Panc1 (cell line): ENCODE results near the gene DLL3. TPM values are rescaled to one million over a fixed set of nuclear protein-coding genes. Genes with fewer than 3 reads are reported as not detected.
A peak's percentile ranks its signal among the peaks of the same experiment; 100 is the strongest.

ENCODE experiments used
- ATAC-seq: fragments of 200-7000 bp; cut with Tn5 transposase; 2 replicates; pipeline ENCODE4 v1.9.1; 2020; ENCODE audit warnings: mild to moderate bottlenecking, moderate library complexity
- BruUV-seq: library from RNA; stranded (reverse); fragments of 400-500 nt; replicated peaks from 2 replicates; lab custom pipeline; 2021; lab: Mats Ljungman, UMichigan
- CTCF ChIA-PET: fragments of 300-600 bp; sonication (Branson Sonifier 250); formaldehyde crosslinking; loops from one replicate; lab custom pipeline; 2022; ENCODE audit warnings: antibody characterized with exemption; lab: Charles Lee
- POLR2A ChIA-PET: fragments of 300-600 bp; sonication (Branson Sonifier 250); formaldehyde crosslinking; loops from one replicate; lab custom pipeline; 2022; ENCODE audit warnings: antibody characterized with exemption; lab: Charles Lee
- DNase-seq: peaks from one replicate; pipeline ENCODE4 v3.0.0-alpha.2; 2010; ENCODE audit warnings: low read depth, low spot score
- H3K27ac ChIP-seq: 2 replicates; pipeline ENCODE4 v1.5.1; 2011; ENCODE audit warnings: mild to moderate bottlenecking, low read length, inconsistent platforms
- H3K27me3 ChIP-seq: fragments of 200-500 bp; sonication (Bioruptor generic); 2 replicates; pipeline ENCODE4 v1.6.0; 2014; ENCODE audit warnings: low read length, inconsistent platforms; ENCODE audit not compliant: control insufficient read depth, insufficient read depth
- H3K36me3 ChIP-seq: fragments of 200-500 bp; sonication (Bioruptor generic); 2 replicates; pipeline ENCODE4 v1.5.1; 2014; ENCODE audit warnings: inconsistent platforms, mild to moderate bottlenecking, low read length, moderate library complexity; ENCODE audit not compliant: control insufficient read depth, insufficient read depth
- H3K4me1 ChIP-seq: 2 replicates; pipeline ENCODE4 v1.5.1; 2011; ENCODE audit warnings: inconsistent platforms, mild to moderate bottlenecking, low read length, moderate library complexity; ENCODE audit not compliant: control insufficient read depth, insufficient read depth
- H3K4me3 ChIP-seq, 2 experiments: 2 replicates each; pipeline ENCODE4 v1.5.1; 2011 to 2012; ENCODE audit warnings: low read depth in 2 of 2, low read length in 2 of 2, mild to moderate bottlenecking in 2 of 2, inconsistent platforms in 1 of 2, moderate library complexity in 1 of 2
- H3K9me3 ChIP-seq: fragments of 200-500 bp; sonication (Bioruptor generic); 2 replicates; pipeline ENCODE4 v1.5.1; 2014; ENCODE audit warnings: low read depth, mild to moderate bottlenecking, inconsistent platforms, low read length, moderate library complexity; ENCODE audit not compliant: control insufficient read depth, insufficient read depth
- POLR2AphosphoS5 ChIP-seq: IDR thresholded peaks from 2 replicates; pipeline ENCODE4 v1.6.1; 2012; ENCODE audit warnings: mild to moderate bottlenecking, low read depth, low read length, moderate library complexity
- SIN3A ChIP-seq: IDR thresholded peaks from 2 replicates; pipeline ENCODE4 v1.6.1; 2012; ENCODE audit warnings: low read depth, mild to moderate bottlenecking, low read length, moderate library complexity, borderline replicate concordance; ENCODE audit not compliant: insufficient read depth
- TCF7L2 ChIP-seq: IDR thresholded peaks from 2 replicates; pipeline ENCODE4 v1.6.1; 2011; ENCODE audit warnings: mild to moderate bottlenecking, low read depth, low read length, inconsistent platforms
- in situ Hi-C: cut with HindIII; loops from 2 replicates; pipeline ENCODE4 v1.10.0; 2016; ENCODE audit warnings: low sequenced_read_pairs, low pct_unique_long_range_greater_than_20kb
- intact Hi-C: fragments of 100-400 bp; cut with micrococcal nuclease; formaldehyde crosslinking; loops from one replicate; pipeline ENCODE4 v1.10.0; 2022; ENCODE audit not compliant: unreplicated experiment
- total RNA-seq: library from RNA; stranded (reverse); gene quantifications from one replicate; pipeline ENCODE4 v1.2.1, GENCODE V29; 2021; ENCODE audit not compliant: unreplicated experiment
- TF ChIP-seq, protein P1 (sequence below): fragments of 450-650 bp; IDR thresholded peaks from 2 replicates; pipeline ENCODE4 v1.5.1; 2017; ENCODE audit warnings: mild to moderate bottlenecking
- TF ChIP-seq, protein P2 (sequence below), 2 experiments: IDR thresholded peaks; 2 replicates each; pipeline ENCODE4 v1.6.1; 2011 to 2012; ENCODE audit warnings: low read depth in 2 of 2, control low read depth in 1 of 2, low read length in 1 of 2, mild to moderate bottlenecking in 1 of 2, moderate library complexity in 1 of 2; ENCODE audit not compliant: insufficient read depth in 1 of 2

DLL3 gene
- total RNA-seq, 1 experiment from 2014 or later, result 76.9 TPM

DNA sequence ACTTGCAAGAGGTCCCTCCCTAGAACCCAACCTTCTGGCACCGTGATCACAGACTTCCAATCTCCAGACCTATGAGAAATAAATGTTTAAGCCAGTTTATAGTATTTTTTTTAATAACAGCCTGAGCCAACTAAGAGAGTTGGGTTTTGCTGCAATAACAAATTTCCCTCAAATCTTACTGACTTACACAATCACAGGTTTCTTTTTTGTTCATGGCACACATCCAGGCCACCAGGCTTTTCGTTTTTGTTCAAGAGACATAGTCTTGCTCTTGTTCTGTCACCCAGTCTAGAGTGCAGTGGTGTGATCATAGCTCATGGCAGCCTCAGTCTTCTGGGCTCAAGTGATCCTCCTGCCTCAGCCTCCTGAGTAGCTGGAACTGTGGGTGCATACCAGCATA, 14.2 kb downstream of the DLL3 start:
- H3K27me3 ChIP-seq, result peaks cover 23% of the 10 kb centered on the region

DNA sequence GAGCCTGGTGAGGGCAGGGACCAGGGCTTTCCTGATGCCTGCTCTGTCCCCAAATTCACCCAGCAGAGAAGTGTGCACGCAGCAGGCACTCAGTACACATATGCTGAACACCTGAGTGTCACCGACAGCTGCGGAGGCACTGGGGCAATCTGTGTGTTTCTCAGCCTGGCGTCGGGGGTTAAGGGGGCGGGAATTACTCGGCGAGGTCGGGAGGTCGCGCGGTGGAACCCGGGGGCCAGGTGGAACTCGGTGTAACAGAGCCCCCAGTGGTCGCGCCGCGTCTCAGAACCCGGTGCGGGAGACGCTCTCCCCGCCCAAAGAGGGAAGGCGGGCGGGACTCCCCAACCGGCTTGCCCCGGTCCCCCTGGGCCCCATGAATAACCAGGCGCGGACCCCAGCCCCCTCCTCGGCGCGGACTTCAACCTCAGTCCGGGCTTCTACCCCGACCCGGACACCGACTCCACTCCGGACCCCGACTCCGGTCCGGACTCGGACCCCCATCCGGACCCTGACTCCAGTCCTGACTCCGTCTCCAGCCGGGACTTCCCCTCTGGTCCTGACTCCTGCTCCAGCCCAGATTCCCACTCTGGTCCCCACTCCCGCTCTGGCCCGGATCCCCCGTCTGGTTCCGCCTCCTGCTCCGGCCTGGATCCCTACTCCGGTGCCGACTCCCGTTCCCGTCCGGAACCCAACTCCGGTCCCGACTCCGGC, 16.2 kb downstream of the DLL3 start, which contains the start of gene SELENOV:
Gene SELENOV, plus strand, starts transcription at position 300 of the 711 bp plus-strand sequence. Its CDS starts 74 bp downstream, at position 374.
- peak; percentile 56 for ATAC-seq
- TF ChIP-seq, protein P1, sequence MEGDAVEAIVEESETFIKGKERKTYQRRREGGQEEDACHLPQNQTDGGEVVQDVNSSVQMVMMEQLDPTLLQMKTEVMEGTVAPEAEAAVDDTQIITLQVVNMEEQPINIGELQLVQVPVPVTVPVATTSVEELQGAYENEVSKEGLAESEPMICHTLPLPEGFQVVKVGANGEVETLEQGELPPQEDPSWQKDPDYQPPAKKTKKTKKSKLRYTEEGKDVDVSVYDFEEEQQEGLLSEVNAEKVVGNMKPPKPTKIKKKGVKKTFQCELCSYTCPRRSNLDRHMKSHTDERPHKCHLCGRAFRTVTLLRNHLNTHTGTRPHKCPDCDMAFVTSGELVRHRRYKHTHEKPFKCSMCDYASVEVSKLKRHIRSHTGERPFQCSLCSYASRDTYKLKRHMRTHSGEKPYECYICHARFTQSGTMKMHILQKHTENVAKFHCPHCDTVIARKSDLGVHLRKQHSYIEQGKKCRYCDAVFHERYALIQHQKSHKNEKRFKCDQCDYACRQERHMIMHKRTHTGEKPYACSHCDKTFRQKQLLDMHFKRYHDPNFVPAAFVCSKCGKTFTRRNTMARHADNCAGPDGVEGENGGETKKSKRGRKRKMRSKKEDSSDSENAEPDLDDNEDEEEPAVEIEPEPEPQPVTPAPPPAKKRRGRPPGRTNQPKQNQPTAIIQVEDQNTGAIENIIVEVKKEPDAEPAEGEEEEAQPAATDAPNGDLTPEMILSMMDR, result no peak
- TF ChIP-seq POLR2AphosphoS5, result no peak
- TF ChIP-seq, protein P2, sequence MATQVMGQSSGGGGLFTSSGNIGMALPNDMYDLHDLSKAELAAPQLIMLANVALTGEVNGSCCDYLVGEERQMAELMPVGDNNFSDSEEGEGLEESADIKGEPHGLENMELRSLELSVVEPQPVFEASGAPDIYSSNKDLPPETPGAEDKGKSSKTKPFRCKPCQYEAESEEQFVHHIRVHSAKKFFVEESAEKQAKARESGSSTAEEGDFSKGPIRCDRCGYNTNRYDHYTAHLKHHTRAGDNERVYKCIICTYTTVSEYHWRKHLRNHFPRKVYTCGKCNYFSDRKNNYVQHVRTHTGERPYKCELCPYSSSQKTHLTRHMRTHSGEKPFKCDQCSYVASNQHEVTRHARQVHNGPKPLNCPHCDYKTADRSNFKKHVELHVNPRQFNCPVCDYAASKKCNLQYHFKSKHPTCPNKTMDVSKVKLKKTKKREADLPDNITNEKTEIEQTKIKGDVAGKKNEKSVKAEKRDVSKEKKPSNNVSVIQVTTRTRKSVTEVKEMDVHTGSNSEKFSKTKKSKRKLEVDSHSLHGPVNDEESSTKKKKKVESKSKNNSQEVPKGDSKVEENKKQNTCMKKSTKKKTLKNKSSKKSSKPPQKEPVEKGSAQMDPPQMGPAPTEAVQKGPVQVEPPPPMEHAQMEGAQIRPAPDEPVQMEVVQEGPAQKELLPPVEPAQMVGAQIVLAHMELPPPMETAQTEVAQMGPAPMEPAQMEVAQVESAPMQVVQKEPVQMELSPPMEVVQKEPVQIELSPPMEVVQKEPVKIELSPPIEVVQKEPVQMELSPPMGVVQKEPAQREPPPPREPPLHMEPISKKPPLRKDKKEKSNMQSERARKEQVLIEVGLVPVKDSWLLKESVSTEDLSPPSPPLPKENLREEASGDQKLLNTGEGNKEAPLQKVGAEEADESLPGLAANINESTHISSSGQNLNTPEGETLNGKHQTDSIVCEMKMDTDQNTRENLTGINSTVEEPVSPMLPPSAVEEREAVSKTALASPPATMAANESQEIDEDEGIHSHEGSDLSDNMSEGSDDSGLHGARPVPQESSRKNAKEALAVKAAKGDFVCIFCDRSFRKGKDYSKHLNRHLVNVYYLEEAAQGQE (IDR thresholded peaks at IDR 0.05; ENCODE audit: insufficient read depth in 1 of 2, low read depth in 2 of 2, low read length in 1 of 2), result no peak
- no peak for TF ChIP-seq TCF7L2
- TF ChIP-seq SIN3A, result no peak
- BruUV-seq, result no TSS peak
- in situ Hi-C loops, result no loop called here
- H3K9me3 ChIP-seq, result no peaks in the 10 kb centered on the region
- H3K27ac ChIP-seq, result peak within 1 kb of the TSS; percentile 5
- intact Hi-C loops, result no loop called here
- no peak for DNase-seq
- POLR2A ChIA-PET, result interaction anchor here (0.5 to 6.2 kb wide), 15 partner anchors 13 to 318 kb away, joined by 3 to 63 read pairs (median 6); partner anchors contain the start of genes DLL3, EID2B, RPS16 and SUPT5H
- peaks cover 26% of the 10 kb centered on the region for H3K4me1 ChIP-seq
- H3K4me3 ChIP-seq, result peak within 1 kb of the TSS; percentile 30 to 55
- peaks cover 23% of the 10 kb centered on the region for H3K27me3 ChIP-seq
- no peaks in the 10 kb centered on the region for H3K36me3 ChIP-seq
- CTCF ChIA-PET, result interaction anchor here (0.6 to 5.9 kb wide), 19 partner anchors 8 to 278 kb away, joined by 3 to 49 read pairs (median 6); partner anchors contain the start of genes DLL3 and EID2B

More for the DNA sequence above, 14.2 kb downstream of the DLL3 start:
- DNase-seq (no peak), ATAC-seq (no peak)
- no peaks in the 10 kb centered on the region for H3K9me3 ChIP-seq
- H3K27ac ChIP-seq, result no peak overlapping the region
- in situ Hi-C loops (no loop called here), intact Hi-C loops (no loop called here)
- TF ChIP-seq, protein P1, result no peak
- no peak for TF ChIP-seq TCF7L2
- TF ChIP-seq POLR2AphosphoS5, result no peak
- TF ChIP-seq SIN3A, result no peak
- TF ChIP-seq, protein P2 (IDR thresholded peaks at IDR 0.05; ENCODE audit: insufficient read depth in 1 of 2, low read depth in 2 of 2, low read length in 1 of 2), result no peak
- H3K36me3 ChIP-seq, result no peaks in the 10 kb centered on the region
- no peak overlapping the region for H3K4me3 ChIP-seq
- CTCF ChIA-PET, result interaction anchor here (0.6 to 5.9 kb wide), 14 partner anchors 10 to 255 kb away, joined by 3 to 49 read pairs (median 6); partner anchors contain the start of genes DLL3, EID2B and RPS16
- BruUV-seq, result no TSS peak
- peaks cover 21% of the 10 kb centered on the region for H3K4me1 ChIP-seq
- POLR2A ChIA-PET, result interaction anchor here (0.5 to 6.2 kb wide), 17 partner anchors 11 to 457 kb away, joined by 3 to 63 read pairs (median 5); partner anchors contain the start of genes DLL3, EID2B and RPS16
